H1 (cell line): ENCODE measurements around the gene CALY. TPM values are rescaled to one million over a fixed set of nuclear protein-coding genes. Genes with fewer than 3 reads are reported as not detected.

Experiments
- BACH1 ChIP-seq: IDR thresholded peaks from 2 replicates; pipeline ENCODE4 v1.6.1; 2012; ENCODE audit warnings: low read length, improper control_type of control experiment
- BCL11A ChIP-seq, 2 experiments: IDR thresholded peaks; one replicate each; pipeline ENCODE4 v1.6.1; 2011; ENCODE audit warnings: low read depth in 2 of 2, low read length in 2 of 2, mild to moderate bottlenecking in 2 of 2
- GTF2F1 ChIP-seq: IDR thresholded peaks from 2 replicates; pipeline ENCODE4 v1.6.1; 2012; ENCODE audit warnings: low read depth, low read length, improper control_type of control experiment, borderline replicate concordance
- KDM5A ChIP-seq: fragments of 200-600 bp; IDR thresholded peaks from 2 replicates; pipeline ENCODE4 v1.7.1; 2012; ENCODE audit warnings: mild to moderate bottlenecking, low read length, inconsistent platforms, mixed read lengths
- SAP30 ChIP-seq: fragments of 300-600 bp; sonication (generic); IDR thresholded peaks from 2 replicates; pipeline ENCODE4 v1.7.1; 2012; ENCODE audit warnings: low read length, moderate library complexity, mild to moderate bottlenecking, inconsistent platforms; ENCODE audit not compliant: insufficient read depth, insufficient replicate concordance
- SP1 ChIP-seq: IDR thresholded peaks from 2 replicates; pipeline ENCODE4 v1.6.1; 2011; ENCODE audit warnings: low read depth, low read length
- polyA plus RNA-seq, 7 experiments: library from polyadenylated mRNA; depleted of rRNA in 3 of 7; stranded (reverse) in 5 of 7; unstranded in 2 of 7; fragments of >200 nt in 5 of 7; fragments of 200-250 nt in 2 of 7; gene quantifications; 1 replicate in 5 of 7; 2 replicates in 1 of 7; 4 replicates in 1 of 7; pipeline versions ENCODE4 v1.2.1 to v1.2.3, GENCODE V29; 2011 to 2013; ENCODE audit warnings: missing spikeins in 2 of 7, mixed read lengths in 2 of 7
- total RNA-seq: library from RNA; stranded (reverse); fragmentation: NEBNext Ultra II Directional; extraction: Animal tissue kit (Norgen Biotek cat#: 25700); gene quantifications from 2 replicates; pipeline ENCODE4 v1.2.1, GENCODE V29; 2021

Gene CALY
- total and polyA plus RNA-seq, 2 of the 8 experiments (the other 6 are each of a cell fraction or from before 2014, with no cell fraction given) = 1.3 to 1.5 TPM

GRCh38 chr10:133289761-133290160 is 46.9 kb downstream of the CALY start (continued):
- no peak for TF ChIP-seq BCL11A (IDR thresholded peaks at IDR 0.05; ENCODE audit: low read depth in 2 of 2, low read length in 2 of 2)
- no peak for TF ChIP-seq SAP30
- TF ChIP-seq SP1 = no peak
- TF ChIP-seq GTF2F1 = no peak
- no peak for TF ChIP-seq KDM5A
- no peak for TF ChIP-seq BACH1
- TF ChIP-seq, all 59 proteins: peak for 0
